COR-L47 (cell line): Measurements from ENCODE around the gene BHLHE23.
A peak's percentile ranks its signal among the peaks of the same experiment; 100 is the strongest.

Experiments used
- DNase-seq: peaks from one replicate; lab custom pipeline; 2025; lab: John Stamatoyannopoulos, UW

BHLHE23 gene

DNA sequence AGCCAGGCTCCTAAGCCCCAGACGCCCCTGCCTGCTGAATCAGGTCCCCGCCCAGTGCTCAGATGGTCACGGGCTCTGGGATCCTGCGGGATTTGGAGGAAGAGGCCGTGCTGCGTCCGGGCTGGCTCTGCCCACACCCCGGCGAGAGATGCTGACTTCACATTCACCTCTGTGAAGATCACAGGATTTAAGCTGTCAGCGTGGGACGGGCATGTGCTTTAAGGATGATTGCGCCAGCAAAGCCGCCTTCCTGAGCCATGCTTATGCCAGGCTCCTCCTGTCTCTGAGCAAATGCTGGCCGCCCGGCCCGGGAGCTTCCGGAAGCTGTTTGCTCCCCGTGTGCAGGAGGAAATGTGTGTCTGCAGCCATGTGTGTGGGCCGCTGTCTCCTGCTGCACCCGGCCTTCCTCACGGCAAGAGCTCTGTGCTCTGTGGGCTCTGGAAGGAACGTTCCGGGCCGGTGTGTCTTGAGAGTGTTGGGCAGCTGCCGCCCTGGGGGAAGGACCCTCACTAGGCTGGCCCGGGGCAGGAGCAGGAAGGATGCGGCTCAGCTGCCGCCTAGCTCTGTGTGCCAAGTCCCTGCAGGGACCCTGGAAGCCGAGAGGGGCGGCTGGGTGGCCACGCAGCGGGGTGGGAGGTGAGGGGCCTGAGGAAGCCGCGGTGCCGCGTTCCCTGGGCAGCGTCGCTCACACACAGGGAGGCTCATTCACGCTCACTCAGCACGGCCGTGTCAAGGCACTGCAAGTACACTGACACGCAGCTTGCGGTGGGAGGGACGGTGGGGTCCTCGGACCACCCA, 19.0 kb upstream of the BHLHE23 start:
- no peak for DNase-seq

- no peak for DNase-seq
These were observed 18.0 kb upstream of the BHLHE23 start for GRCh38 chr20:63024573-63025392.

GRCh38 chr20:63023936-63024571, 17.3 kb upstream of the BHLHE23 start:
- no peak for DNase-seq

- DNase-seq: no peak
These were observed 16.5 kb upstream of the BHLHE23 start for GRCh38 chr20:63023071-63023935.

DNA sequence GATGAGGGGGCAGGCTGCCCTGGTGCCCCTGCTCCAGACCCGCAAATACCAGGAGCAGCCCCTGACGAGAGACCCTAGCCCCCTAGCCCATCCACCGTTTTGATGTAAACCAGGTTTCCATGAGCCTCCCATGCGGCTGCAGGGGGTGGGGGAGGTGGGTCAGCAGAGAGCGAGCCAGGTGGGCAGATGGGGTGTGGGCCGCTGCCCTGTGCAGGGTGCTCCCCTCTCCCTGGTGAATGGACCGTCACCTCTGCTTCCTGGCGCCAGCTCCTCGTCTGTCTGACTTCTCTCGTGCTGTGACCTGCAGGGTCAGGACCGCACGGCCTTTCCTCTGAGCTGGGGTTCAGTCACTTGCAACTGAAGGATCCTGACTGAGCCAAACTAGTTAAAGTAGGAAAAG, 15.7 kb upstream of the BHLHE23 start:
- no peak for DNase-seq

DNA sequence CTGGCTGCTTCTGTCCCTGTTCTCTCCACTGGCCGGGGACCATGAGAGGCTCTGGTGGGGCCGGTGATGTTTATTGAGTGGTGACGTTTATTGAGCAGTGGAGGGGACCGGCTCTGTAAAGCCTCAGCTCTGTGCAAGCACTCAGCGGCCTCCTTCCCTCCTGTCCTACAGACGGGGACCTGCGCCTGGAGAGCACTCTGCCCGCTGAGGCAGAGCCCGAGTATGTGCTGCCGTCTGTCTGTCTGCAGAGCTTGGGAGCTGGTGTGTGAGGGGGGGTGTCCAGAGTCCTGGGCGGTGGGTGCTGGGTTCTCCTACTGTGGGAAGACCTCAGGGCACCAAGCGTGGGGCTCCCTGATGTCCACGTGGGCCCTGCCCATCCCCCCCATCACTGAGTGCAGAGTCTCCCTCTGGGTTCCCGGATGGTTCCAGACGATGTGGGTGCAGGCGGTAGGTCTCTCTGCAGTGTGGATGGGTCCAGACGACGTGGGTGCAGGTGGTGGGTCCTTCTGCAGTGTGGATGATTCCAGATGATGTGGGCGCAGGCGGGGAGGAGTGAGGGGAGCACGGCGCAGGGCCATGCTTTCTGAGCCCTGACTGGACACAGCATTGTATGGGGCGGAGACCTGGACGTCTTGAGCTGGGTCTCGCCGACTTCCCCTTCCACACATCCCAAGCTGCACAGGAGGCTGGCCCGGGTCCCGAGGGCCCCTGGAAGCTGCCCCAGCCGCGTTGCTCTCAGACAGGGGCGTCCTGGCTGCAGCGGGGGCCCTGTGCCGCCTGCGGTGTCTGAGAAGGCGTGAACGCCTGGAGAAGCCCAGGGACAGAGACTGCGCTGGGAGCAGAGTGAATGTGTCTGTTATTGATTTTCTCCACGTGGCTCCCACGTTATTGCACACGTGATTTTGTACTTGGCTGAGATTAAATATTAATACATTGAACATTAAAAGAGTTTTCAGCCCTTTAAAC, 14.9 kb upstream of the BHLHE23 start:
- DNase-seq: no peak

DNA sequence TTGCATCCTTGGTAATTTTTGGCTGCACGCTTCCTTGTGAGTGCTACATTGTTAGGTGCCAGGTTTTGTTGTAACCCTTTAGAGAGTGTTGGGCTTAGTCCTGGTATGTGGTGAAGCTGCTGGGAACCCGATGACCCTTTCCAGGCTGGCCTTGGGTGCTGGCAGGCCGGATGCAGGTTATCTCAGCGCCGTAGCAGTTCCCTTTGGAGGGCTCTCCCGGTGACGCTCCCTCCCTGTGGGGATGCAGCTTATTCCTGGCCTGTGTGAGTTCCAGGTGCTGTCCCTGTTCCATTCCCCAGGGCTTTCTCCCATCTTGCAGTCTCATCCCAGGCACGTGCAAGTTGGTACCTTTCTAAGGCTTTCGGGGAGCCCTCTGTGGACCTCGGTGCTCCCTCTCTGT, 13.9 kb upstream of the BHLHE23 start:
- DNase-seq: no peak

DNA sequence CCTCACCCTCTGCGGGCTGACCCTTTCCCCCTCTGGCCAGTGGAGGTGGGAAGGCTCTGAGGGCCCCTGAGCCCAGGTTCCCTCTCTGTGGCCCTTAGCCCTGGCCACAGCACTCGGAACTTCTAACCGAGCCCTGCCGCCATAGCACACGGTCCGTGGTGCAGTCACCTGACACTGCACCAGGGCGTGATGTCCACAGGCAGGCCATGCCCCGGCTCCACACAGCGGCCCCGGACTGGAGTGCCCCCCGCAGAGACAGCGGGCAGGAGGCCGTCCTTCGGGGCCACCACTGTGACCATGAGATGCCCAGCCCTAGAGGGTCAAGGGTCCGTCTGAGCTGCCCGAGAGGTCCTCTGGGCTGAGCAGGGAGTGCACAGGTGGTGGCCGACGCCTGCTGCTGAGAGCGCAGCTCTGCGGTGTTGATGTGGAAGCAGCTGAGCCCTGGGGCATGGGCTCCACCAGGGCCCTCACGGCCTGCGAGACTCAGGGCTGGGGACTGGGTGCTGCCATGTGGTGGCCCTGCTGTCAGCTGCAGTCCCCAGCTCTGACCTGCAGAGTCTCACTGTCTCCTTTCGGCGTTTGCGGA, 11.2 kb upstream of the BHLHE23 start:
- DNase-seq: no peak

GRCh38 chr20:63017076-63017825, 10.5 kb upstream of the BHLHE23 start:
- no peak for DNase-seq

- DNase-seq: no peak
These were observed 9.8 kb upstream of the BHLHE23 start for GRCh38 chr20:63016514-63017075.

- DNase-seq: no peak
These were observed 9.0 kb upstream of the BHLHE23 start for GRCh38 chr20:63015662-63016361.

GRCh38 chr20:63015147-63015661, 8.4 kb upstream of the BHLHE23 start:
- DNase-seq: no peak

DNA sequence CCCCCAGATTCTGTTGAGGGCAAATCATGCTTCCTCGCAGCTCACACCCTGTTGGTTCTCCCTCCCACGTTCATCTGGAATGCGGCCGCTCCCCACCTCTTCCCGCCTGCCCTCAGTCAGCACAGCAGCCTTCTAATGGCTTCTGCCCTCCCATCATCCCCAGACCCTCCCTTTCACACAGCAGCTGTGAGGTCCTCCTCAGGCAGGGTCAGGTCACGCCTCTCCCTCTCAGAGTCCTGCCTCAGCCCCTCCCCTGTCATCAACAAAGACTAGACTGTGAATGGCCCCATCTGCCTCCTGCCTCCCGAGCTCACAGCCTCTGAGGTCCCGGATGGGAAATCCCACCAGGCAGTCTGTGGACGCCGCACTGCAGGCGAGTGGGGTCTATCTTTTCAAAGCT, 7.9 kb upstream of the BHLHE23 start:
- no peak for DNase-seq

GRCh38 chr20:63014287-63014686, 7.5 kb upstream of the BHLHE23 start:
- no peak for DNase-seq

GRCh38 chr20:63013207-63013606, 6.4 kb upstream of the BHLHE23 start:
- no peak for DNase-seq

GRCh38 chr20:63011798-63012197, 5.0 kb upstream of the BHLHE23 start:
- peak; percentile 14 for DNase-seq

- DNase-seq: peak; percentile 17
These were observed 3.4 kb upstream of the BHLHE23 start for GRCh38 chr20:63009988-63010769.
